ENCODE measurements around the gene ATAD1. TPM values are rescaled to one million over a fixed set of nuclear protein-coding genes. Genes with fewer than 3 reads are reported as not detected.

Gene ATAD1
- total RNA-seq, 3 donors from 2014 or later = 52.2 to 61.1 (median 52.5) TPM

- Mint-ChIP-seq H3K36me3 (ENCODE audit: insufficient read depth) (no peaks in the 10 kb centered on the region), H3K4me1 (ENCODE audit: low read depth) (no peaks in the 10 kb centered on the region), H3K4me3 (no peak overlapping the region), H3K27me3 (ENCODE audit: low read depth) (peaks cover 7% of the 10 kb centered on the region), H3K9me3 (no peaks in the 10 kb centered on the region)
- no peak for ATAC-seq
- no peak for DNase-seq
Measured at GRCh38 chr10:87713707-87714106, 104.3 kb downstream of the ATAD1 start.

DNA sequence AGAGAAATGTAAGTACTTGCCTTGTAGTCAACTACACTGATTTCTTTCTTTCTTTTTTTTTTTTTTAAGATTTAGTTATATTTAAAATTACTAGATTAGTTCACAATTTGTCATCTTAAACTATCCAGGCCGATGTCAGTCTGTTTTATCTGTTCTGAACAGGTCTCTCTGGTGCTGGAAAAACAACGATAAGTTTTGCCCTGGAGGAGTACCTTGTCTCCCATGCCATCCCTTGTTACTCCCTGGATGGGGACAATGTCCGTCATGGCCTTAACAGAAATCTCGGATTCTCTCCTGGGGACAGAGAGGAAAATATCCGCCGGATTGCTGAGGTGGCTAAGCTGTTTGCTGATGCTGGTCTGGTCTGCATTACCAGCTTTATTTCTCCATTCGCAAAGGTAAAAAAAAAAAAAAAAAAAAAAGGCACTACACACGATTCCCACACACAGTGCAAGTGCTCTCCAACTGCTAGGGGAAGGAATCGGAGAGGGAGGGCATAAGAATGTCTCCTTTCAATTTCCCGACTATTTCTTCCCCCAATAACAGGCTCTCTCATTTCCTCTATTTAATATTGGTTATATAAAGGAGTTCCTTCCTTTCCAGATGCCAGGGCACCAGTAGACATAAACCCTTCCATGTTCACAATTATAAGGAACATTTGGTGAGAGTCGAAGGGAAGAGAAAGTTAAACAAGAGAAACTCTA lies 105.0 kb downstream of the ATAD1 start:
- DNase-seq (no peak), ATAC-seq (no peak)
- H3K9me3 Mint-ChIP-seq = no peaks in the 10 kb centered on the region
- no peak overlapping the region for H3K4me3 Mint-ChIP-seq
- H3K4me1 Mint-ChIP-seq (ENCODE audit: low read depth) = no peaks in the 10 kb centered on the region
- peaks cover 7% of the 10 kb centered on the region for H3K27me3 Mint-ChIP-seq (ENCODE audit: low read depth)
- H3K36me3 Mint-ChIP-seq (ENCODE audit: insufficient read depth) = no peaks in the 10 kb centered on the region

- Mint-ChIP-seq H3K27me3 (ENCODE audit: low read depth) (peaks cover 5% of the 10 kb centered on the region), H3K9me3 (no peaks in the 10 kb centered on the region), H3K4me3 (no peak overlapping the region), H3K4me1 (ENCODE audit: low read depth) (no peaks in the 10 kb centered on the region), H3K36me3 (ENCODE audit: insufficient read depth) (no peaks in the 10 kb centered on the region)
- DNase-seq (no peak), ATAC-seq (no peak)
Measured at GRCh38 chr10:87707254-87707653, 110.8 kb downstream of the ATAD1 start.

DNA sequence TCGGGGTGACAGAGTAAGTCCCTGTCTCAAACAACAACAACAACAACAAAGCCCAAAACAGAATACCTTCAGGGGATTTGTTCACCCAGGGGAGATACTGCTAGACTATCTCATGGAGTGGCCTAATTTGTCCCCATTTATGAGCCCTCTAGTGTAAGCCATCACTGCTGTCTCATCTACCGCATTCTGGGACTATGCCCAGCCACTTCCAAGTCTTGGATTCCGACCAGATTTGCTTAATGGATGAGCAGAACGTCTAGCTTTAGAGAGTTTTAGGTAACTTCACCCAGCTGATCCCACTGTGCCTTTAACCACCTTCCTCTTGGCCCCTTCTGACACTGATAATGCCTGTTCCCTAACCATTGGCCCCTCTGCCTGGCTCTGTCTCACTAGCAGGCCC lies 111.3 kb downstream of the ATAD1 start:
- H3K36me3 Mint-ChIP-seq (ENCODE audit: insufficient read depth) = no peaks in the 10 kb centered on the region
- no peak overlapping the region for H3K4me3 Mint-ChIP-seq
- ATAC-seq (no peak), DNase-seq (no peak)
- H3K9me3 Mint-ChIP-seq = no peaks in the 10 kb centered on the region
- H3K4me1 Mint-ChIP-seq (ENCODE audit: low read depth) = no peaks in the 10 kb centered on the region
- H3K27me3 Mint-ChIP-seq (ENCODE audit: low read depth) = peaks cover 5% of the 10 kb centered on the region

- H3K27me3 Mint-ChIP-seq (ENCODE audit: low read depth) = peaks cover 5% of the 10 kb centered on the region
Measured at GRCh38 chr10:87705339-87705738, 112.7 kb downstream of the ATAD1 start.

GRCh38 chr10:87703771-87704170 lies 114.3 kb downstream of the ATAD1 start:
- DNase-seq = no peak
- no peaks in the 10 kb centered on the region for H3K36me3 Mint-ChIP-seq (ENCODE audit: insufficient read depth)
- H3K4me1 Mint-ChIP-seq (ENCODE audit: low read depth) = no peaks in the 10 kb centered on the region
- no peaks in the 10 kb centered on the region for H3K9me3 Mint-ChIP-seq
- H3K4me3 Mint-ChIP-seq = no peak overlapping the region
- peaks cover 5% of the 10 kb centered on the region for H3K27me3 Mint-ChIP-seq (ENCODE audit: low read depth)
- no peak for ATAC-seq

More at GRCh38 chr10:87705339-87705738, 112.7 kb downstream of the ATAD1 start:
- ATAC-seq (no peak), DNase-seq (no peak)
- Mint-ChIP-seq H3K36me3 (ENCODE audit: insufficient read depth) (no peaks in the 10 kb centered on the region), H3K9me3 (no peaks in the 10 kb centered on the region), H3K4me3 (no peak overlapping the region), H3K4me1 (ENCODE audit: low read depth) (no peaks in the 10 kb centered on the region)

DNA sequence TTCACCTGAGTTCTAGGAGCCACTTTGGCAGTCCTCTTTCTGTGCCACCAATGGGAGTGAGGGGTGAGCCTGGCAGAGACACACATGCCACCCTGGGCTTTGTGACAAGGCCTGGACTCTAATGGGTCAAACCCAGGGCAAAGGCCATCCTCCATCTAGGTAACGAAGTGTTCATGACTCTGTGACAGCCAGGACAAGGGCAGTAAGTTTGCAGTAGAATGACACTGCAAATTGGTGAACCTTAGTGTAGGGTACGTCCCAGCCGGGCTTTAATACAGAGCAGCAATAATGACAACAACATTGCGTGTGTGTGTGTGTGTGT lies 115.1 kb downstream of the ATAD1 start:
- no peak overlapping the region for H3K4me3 Mint-ChIP-seq
- no peaks in the 10 kb centered on the region for H3K4me1 Mint-ChIP-seq (ENCODE audit: low read depth)
- ATAC-seq (no peak), DNase-seq (no peak)
- peaks cover 5% of the 10 kb centered on the region for H3K27me3 Mint-ChIP-seq (ENCODE audit: low read depth)
- no peaks in the 10 kb centered on the region for H3K9me3 Mint-ChIP-seq
- H3K36me3 Mint-ChIP-seq (ENCODE audit: insufficient read depth) = no peaks in the 10 kb centered on the region

GRCh38 chr10:87702260-87702972 lies 115.6 kb downstream of the ATAD1 start:
- Mint-ChIP-seq H3K9me3 (no peaks in the 10 kb centered on the region), H3K4me1 (ENCODE audit: low read depth) (no peaks in the 10 kb centered on the region), H3K36me3 (ENCODE audit: insufficient read depth) (no peaks in the 10 kb centered on the region)

More at GRCh38 chr10:87702260-87702972, 115.6 kb downstream of the ATAD1 start:
- DNase-seq (no peak), ATAC-seq (no peak)
- peaks cover 5% of the 10 kb centered on the region for H3K27me3 Mint-ChIP-seq (ENCODE audit: low read depth)
- H3K4me3 Mint-ChIP-seq = no peak overlapping the region

Other genes with a start within 250 kb of the ATAD1 start
- gene PAPSS2, start 158.3 kb downstream of the ATAD1 start, total RNA-seq = under 1 TPM; 0.21 to 0.43 (median 0.41) TPM
- gene KLLN, start 45.3 kb upstream of the ATAD1 start, total RNA-seq = under 1 TPM; 0.32 to 0.43 (median 0.35) TPM
- 10 to 100 TPM; 32.8 to 37.2 (median 35.5) TPM for gene PTEN, start 45.4 kb upstream of the ATAD1 start, total RNA-seq

Measured in activated T-cell treated with anti-CD3 and anti-CD28 coated beads, Interleukin-2, amount 50 U/mL, for 4 hours (primary cell).